ENCODE data around the gene DCN.

DCN gene

GRCh38 chr12:91103101-91103500 is 79.5 kb downstream of the DCN start:
- no peak for DNase-seq (ENCODE audit: low read depth in 1 of 2, low spot score in 1 of 2)

GRCh38 chr12:91100906-91101305 is 81.7 kb downstream of the DCN start:
- no peak for DNase-seq (ENCODE audit: low read depth in 1 of 2, low spot score in 1 of 2)

GRCh38 chr12:91099836-91100235 is 82.8 kb downstream of the DCN start:
- DNase-seq (ENCODE audit: low read depth in 1 of 2, low spot score in 1 of 2), result no peak

GRCh38 chr12:91099341-91099740 is 83.3 kb downstream of the DCN start:
- no peak for DNase-seq (ENCODE audit: low read depth in 1 of 2, low spot score in 1 of 2)

GRCh38 chr12:91098941-91099340 is 83.7 kb downstream of the DCN start:
- DNase-seq (ENCODE audit: low read depth in 1 of 2, low spot score in 1 of 2), result no peak

- DNase-seq (ENCODE audit: low read depth in 1 of 2, low spot score in 1 of 2), result no peak
Measured at GRCh38 chr12:91098461-91098860, 84.2 kb downstream of the DCN start.

- DNase-seq (ENCODE audit: low read depth in 1 of 2, low spot score in 1 of 2), result no peak
Measured at GRCh38 chr12:91094957-91095356, 87.7 kb downstream of the DCN start.

GRCh38 chr12:91094032-91094662 is 88.5 kb downstream of the DCN start:
- no peak for DNase-seq (ENCODE audit: low read depth in 1 of 2, low spot score in 1 of 2)

GRCh38 chr12:91093341-91093740 is 89.3 kb downstream of the DCN start:
- DNase-seq (ENCODE audit: low read depth in 1 of 2, low spot score in 1 of 2), result no peak

GRCh38 chr12:91091916-91092715 is 90.5 kb downstream of the DCN start:
- DNase-seq (ENCODE audit: low read depth in 1 of 2, low spot score in 1 of 2), result no peak

Measured in activated T-helper 1 cell treated with anti-CD3 and anti-CD28 coated beads, Interleukin-2, amount 50 U/mL, for 16 hours (primary cell).